Measurements from ENCODE around the gene ITGA11. TPM values are rescaled to one million over a fixed set of nuclear protein-coding genes. Genes with fewer than 3 reads are reported as not detected.

Gene ITGA11
- total RNA-seq, 2 experiments from 2014 or later, result under 0.01 TPM; not detected in 1

- no TSS peak for BruUV-seq (replicated peaks)
- Histone ChIP-seq H4K20me1 (ENCODE audit: insufficient read depth, low read length) (no peaks in the 10 kb centered on the region), H3K4me1 (ENCODE audit: insufficient read depth, low read length, poor library complexity, severe bottlenecking) (no peaks in the 10 kb centered on the region), H3K36me3 (ENCODE audit: insufficient read depth, low read length) (no peaks in the 10 kb centered on the region), H3K4me3 (ENCODE audit: low read depth, low read length, poor library complexity, severe bottlenecking) (no peak overlapping the region), H3K79me2 (ENCODE audit: insufficient read depth, low read depth, low read length) (no peaks in the 10 kb centered on the region), H3K9me2 (ENCODE audit: insufficient read depth, low read length) (no peaks in the 10 kb centered on the region), H3K27ac (ENCODE audit: low read depth, low read length, poor library complexity, severe bottlenecking) (no peak overlapping the region), H3K9me3 (ENCODE audit: low read length) (no peaks in the 10 kb centered on the region), H3K4me2 (ENCODE audit: low read length) (no peak overlapping the region), H2AFZ (ENCODE audit: low read length) (no peak overlapping the region)
- intact Hi-C loops (cut with micrococcal nuclease; ENCODE audit: unreplicated experiment), result no loop called here
- TF ChIP-seq EZH2phosphoT487 (IDR thresholded peaks at IDR 0.05; ENCODE audit: borderline replicate concordance, low read depth, low read length) (no peak), CTCF (conservative IDR thresholded peaks at IDR 0.05; ENCODE audit: low read length) (no peak)
- no peak for DNase-seq (ENCODE audit: low spot score)
- ChIA-PET POLR2A (no interaction called here), CTCF (ENCODE audit: unreplicated experiment) (no interaction called here)
Observed at GRCh38 chr15:68470976-68471375, 39.0 kb upstream of the ITGA11 start.

DNA sequence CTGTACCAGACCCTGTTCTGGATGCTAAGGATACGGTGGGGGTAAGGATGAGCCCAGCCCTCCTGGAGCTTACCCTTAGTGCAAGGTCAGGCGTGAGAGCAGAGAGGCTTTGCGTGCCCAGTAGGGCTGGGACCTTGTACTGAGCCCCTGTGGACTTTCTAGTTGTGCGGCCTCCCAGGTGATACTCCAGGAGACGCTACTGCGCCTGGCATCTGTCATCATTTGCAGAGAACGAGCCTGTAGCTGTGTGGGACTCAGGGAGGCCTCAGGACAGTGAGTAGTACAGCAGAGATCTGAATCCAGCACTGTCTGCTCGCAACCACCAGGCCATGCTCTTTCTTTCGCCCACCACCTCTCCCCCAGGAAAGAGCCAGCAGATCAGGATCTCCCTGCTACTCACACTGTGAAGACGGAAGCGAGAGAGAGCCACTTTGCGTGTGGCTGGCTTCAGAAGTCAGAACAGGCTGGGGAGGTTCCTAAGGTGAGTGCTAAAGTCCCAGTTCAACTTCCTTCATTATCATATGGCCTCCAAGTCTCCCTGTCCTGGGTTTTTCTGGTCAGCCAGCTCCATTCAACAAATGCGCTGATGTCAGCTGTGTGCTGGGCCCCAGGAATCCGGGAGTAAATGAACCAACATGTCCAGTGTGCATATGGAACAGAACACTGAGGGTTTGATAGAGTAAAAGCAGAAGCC, 38.2 kb upstream of the ITGA11 start:
- no peaks in the 10 kb centered on the region for H3K36me3 ChIP-seq (ENCODE audit: insufficient read depth, low read length)
- TF ChIP-seq CTCF (conservative IDR thresholded peaks at IDR 0.05; ENCODE audit: low read length) (no peak), EZH2phosphoT487 (IDR thresholded peaks at IDR 0.05; ENCODE audit: borderline replicate concordance, low read depth, low read length) (no peak)
- no peaks in the 10 kb centered on the region for H3K79me2 ChIP-seq (ENCODE audit: insufficient read depth, low read depth, low read length)
- H3K4me3 ChIP-seq (ENCODE audit: low read depth, low read length, poor library complexity, severe bottlenecking), result no peak overlapping the region
- H3K4me2 ChIP-seq (ENCODE audit: low read length), result no peak overlapping the region
- H3K4me1 ChIP-seq (ENCODE audit: insufficient read depth, low read length, poor library complexity, severe bottlenecking), result no peaks in the 10 kb centered on the region
- H2AFZ ChIP-seq (ENCODE audit: low read length), result no peak overlapping the region
- H3K9me3 ChIP-seq (ENCODE audit: low read length), result no peaks in the 10 kb centered on the region
- DNase-seq (ENCODE audit: low spot score), result no peak
- ChIA-PET CTCF (ENCODE audit: unreplicated experiment) (no interaction called here), POLR2A (interaction anchor here (1.3 kb wide), 1 partner anchor 18 kb away, joined by 3 read pairs; no protein-coding TSS in a partner anchor)
- intact Hi-C loops (cut with micrococcal nuclease; ENCODE audit: unreplicated experiment), result no loop called here
- no peaks in the 10 kb centered on the region for H4K20me1 ChIP-seq (ENCODE audit: insufficient read depth, low read length)
- no TSS peak for BruUV-seq (replicated peaks)
- H3K27ac ChIP-seq (ENCODE audit: low read depth, low read length, poor library complexity, severe bottlenecking), result no peak overlapping the region
- H3K9me2 ChIP-seq (ENCODE audit: insufficient read depth, low read length), result no peaks in the 10 kb centered on the region
